Activated B cell treated with CpG ODN at 0.5 μM for 24 hours (primary cell): Measurements from ENCODE around the gene PRAMEF20. TPM values are rescaled to one million over a fixed set of nuclear protein-coding genes. Genes with fewer than 3 reads are reported as not detected.
"Not testable (repeated sequence)": the region's sequence is repeated elsewhere in the genome, so short reads cannot be mapped to it uniquely, and the experiment has no call there.

ENCODE experiments used
- ATAC-seq: fragments of 200-7000 bp; cut with Tn5 transposase; one replicate; pipeline ENCODE4 v1.10.0; 2021; ENCODE audit warnings: low read depth, mild to moderate bottlenecking, moderate library complexity
- CTCF ChIA-PET: fragments of 350-600 bp; sonication (Branson Sonifier 250); formaldehyde crosslinking; loops from one replicate; lab custom pipeline; 2021; ENCODE audit warnings: antibody characterized with exemption; lab: Charles Lee
- POLR2A ChIA-PET: fragments of 350-600 bp; sonication (Branson Sonifier 250); formaldehyde crosslinking; loops from one replicate; lab custom pipeline; 2021; ENCODE audit warnings: antibody characterized with exemption; lab: Charles Lee
- DNase-seq: peaks from one replicate; pipeline ENCODE4 v3.0.0; 2022
- H3K27ac Mint-ChIP-seq: one replicate; pipeline ENCODE4 v1.8.0; 2020; ENCODE audit warnings: mixed read lengths
- H3K27me3 Mint-ChIP-seq: one replicate; pipeline ENCODE4 v1.8.0; 2021; ENCODE audit warnings: mixed read lengths
- H3K36me3 Mint-ChIP-seq: one replicate; pipeline ENCODE4 v1.8.0; 2021; ENCODE audit warnings: low read depth, mixed read lengths
- H3K4me1 Mint-ChIP-seq: one replicate; pipeline ENCODE4 v1.8.0; 2021; ENCODE audit warnings: mixed read lengths
- H3K4me3 Mint-ChIP-seq: one replicate; pipeline ENCODE4 v1.8.0; 2020; ENCODE audit warnings: mild to moderate bottlenecking, mixed read lengths
- H3K9me3 Mint-ChIP-seq: one replicate; pipeline ENCODE4 v1.8.0; 2020; ENCODE audit warnings: mixed read lengths
- intact Hi-C: fragments of 100-400 bp; cut with micrococcal nuclease; formaldehyde crosslinking; loops from one replicate; pipeline ENCODE4 v1.15.1; 2024
- total RNA-seq: library from RNA; stranded (reverse); gene quantifications from 2 replicates; pipeline ENCODE4 v1.2.3, GENCODE V29; 2022
- TF ChIP-seq, protein P1 (sequence below): fragments of 200-600 bp; IDR thresholded peaks from one replicate; pipeline ENCODE4 v1.8.0; 2022; ENCODE audit warnings: antibody characterized with exemption, mild to moderate bottlenecking

The PRAMEF20 gene
- total RNA-seq, 1 donor from 2014 or later: not detected

DNA sequence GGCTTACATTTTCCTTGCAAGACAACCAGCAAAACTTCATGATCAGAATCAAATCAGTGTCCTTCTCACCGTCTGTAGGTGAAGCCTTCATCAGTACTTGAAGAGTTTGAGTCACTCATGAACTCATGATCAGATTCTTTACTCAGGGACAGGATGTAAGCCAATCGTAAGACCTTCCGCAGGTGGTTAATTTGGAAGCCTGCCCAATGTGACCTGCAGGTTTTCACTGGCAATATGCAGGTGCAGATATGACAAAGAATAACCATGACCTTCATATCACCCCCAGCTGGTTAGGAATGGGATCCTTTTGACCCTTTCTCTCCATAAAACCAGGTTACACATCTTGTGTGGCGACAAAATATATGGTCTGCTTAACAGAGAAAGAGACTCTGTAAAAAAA lies 2.4 kb upstream of the PRAMEF20 start:
- no peaks in the 10 kb centered on the region for H3K4me1 Mint-ChIP-seq
- POLR2A ChIA-PET: no interaction called here

DNA sequence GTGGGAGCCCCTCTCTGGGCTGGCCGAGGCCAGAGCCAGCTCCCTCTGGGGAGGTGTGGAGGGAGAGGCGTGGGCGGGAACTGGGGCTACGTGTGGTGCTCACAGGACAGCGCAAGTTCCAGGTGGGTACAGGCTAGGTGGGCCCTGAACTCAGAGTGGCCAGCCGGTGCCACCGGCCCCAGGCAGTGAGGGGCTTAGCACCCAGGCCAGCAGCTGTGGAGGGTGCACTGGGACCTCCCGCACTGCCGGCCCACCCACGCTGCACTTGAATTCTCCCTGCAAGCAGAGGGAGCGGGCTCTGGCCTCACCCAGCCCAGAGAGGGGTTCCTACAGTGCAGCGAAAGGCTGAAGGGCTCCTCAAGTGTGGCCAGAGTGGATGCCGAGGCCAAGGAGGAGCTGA lies 20.2 kb downstream of the PRAMEF20 start:
- CTCF ChIA-PET: no interaction called here
- no peak overlapping the region for H3K27ac Mint-ChIP-seq
- H3K9me3 Mint-ChIP-seq: peaks cover 3% of the 10 kb centered on the region

More for the DNA sequence above, 2.4 kb upstream of the PRAMEF20 start:
- Mint-ChIP-seq H3K4me3 (no peak overlapping the region), H3K9me3 (no peaks in the 10 kb centered on the region), H3K36me3 (no peaks in the 10 kb centered on the region), H3K27me3 (peaks cover 2% of the 10 kb centered on the region), H3K27ac (no peak overlapping the region)
- intact Hi-C loops: no loop called here
- TF ChIP-seq, protein P1, sequence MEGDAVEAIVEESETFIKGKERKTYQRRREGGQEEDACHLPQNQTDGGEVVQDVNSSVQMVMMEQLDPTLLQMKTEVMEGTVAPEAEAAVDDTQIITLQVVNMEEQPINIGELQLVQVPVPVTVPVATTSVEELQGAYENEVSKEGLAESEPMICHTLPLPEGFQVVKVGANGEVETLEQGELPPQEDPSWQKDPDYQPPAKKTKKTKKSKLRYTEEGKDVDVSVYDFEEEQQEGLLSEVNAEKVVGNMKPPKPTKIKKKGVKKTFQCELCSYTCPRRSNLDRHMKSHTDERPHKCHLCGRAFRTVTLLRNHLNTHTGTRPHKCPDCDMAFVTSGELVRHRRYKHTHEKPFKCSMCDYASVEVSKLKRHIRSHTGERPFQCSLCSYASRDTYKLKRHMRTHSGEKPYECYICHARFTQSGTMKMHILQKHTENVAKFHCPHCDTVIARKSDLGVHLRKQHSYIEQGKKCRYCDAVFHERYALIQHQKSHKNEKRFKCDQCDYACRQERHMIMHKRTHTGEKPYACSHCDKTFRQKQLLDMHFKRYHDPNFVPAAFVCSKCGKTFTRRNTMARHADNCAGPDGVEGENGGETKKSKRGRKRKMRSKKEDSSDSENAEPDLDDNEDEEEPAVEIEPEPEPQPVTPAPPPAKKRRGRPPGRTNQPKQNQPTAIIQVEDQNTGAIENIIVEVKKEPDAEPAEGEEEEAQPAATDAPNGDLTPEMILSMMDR: no peak
- ATAC-seq: no peak
- CTCF ChIA-PET: no interaction called here
- DNase-seq: no peak

DNA sequence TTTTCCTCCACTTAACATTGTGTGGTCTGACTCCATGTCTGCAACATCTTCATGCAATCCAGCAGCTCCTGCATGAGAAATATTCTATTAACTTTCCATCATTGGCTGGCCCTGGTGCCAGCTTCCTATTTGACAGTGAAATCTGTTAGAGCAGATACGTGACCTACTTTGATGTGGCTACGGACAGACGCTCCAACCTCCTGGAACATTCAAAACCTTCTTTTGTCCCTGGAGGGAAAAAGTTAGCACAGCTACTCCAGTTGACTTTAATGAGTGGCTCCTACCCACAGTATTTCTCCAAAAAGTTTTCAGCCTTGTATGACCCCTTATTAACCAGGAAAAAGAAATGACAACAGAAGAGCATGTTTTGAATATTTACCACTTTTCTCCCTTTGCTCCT lies 22.0 kb downstream of the PRAMEF20 start:
- H3K4me3 Mint-ChIP-seq: no peak overlapping the region
- CTCF ChIA-PET: no interaction called here
- DNase-seq: no peak
- no peak overlapping the region for H3K27ac Mint-ChIP-seq
- peaks cover 5% of the 10 kb centered on the region for H3K27me3 Mint-ChIP-seq
- TF ChIP-seq, protein P1: no peak
- ATAC-seq: no peak
- POLR2A ChIA-PET: no interaction called here
- H3K9me3 Mint-ChIP-seq: peaks cover 3% of the 10 kb centered on the region
- no peaks in the 10 kb centered on the region for H3K4me1 Mint-ChIP-seq
- intact Hi-C loops: no loop called here
- no peaks in the 10 kb centered on the region for H3K36me3 Mint-ChIP-seq

More for the DNA sequence above, 20.2 kb downstream of the PRAMEF20 start:
- DNase-seq: no peak
- intact Hi-C loops: no loop called here
- Mint-ChIP-seq H3K4me1 (no peaks in the 10 kb centered on the region), H3K27me3 (peaks cover 5% of the 10 kb centered on the region), H3K36me3 (no peaks in the 10 kb centered on the region), H3K4me3 (no peak overlapping the region)
- POLR2A ChIA-PET: no interaction called here
- ATAC-seq: no peak
- TF ChIP-seq, protein P1: no peak

DNA sequence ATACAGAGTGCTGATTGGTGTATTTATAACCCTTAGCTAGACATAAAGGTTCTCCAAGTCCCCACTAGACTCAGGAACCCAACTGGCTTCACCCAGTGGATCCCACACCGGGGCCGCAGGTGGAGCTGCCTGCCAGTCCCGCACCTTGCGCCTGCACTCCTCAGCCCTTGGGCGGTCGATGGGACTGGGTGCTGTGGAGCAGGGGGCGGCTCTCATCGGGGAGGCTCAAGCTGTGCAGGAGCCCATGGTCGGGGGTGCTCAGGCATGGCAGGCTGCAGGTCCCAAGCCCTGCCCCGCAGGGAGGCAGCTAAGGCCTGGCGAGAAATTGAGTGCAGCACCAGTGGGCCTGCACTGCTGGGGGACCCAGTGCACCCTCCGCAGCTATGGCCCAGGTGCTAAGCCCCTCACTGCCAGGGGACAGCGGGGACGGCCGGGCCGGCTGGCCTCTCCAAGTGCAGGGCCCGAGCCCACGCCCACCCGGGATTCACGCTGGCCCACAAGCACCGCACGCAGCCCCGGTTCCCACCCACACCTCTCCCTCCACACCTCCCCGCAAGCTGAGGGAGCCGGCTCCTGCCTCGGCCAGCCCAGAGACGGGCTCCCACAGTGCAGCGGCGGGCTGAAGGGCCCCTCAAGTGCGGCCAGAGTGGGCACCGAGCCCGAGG lies 23.6 kb downstream of the PRAMEF20 start:
- H3K9me3 Mint-ChIP-seq, H3K27me3 Mint-ChIP-seq, H3K4me1 Mint-ChIP-seq, DNase-seq, intact Hi-C loops, H3K4me3 Mint-ChIP-seq, CTCF ChIA-PET, H3K27ac Mint-ChIP-seq, H3K36me3 Mint-ChIP-seq, ATAC-seq: not testable (repeated sequence)
- POLR2A ChIA-PET: interaction anchor here (0.6 kb wide), 1 partner anchor 229 kb away, joined by 6 read pairs; no protein-coding TSS in a partner anchor

DNA sequence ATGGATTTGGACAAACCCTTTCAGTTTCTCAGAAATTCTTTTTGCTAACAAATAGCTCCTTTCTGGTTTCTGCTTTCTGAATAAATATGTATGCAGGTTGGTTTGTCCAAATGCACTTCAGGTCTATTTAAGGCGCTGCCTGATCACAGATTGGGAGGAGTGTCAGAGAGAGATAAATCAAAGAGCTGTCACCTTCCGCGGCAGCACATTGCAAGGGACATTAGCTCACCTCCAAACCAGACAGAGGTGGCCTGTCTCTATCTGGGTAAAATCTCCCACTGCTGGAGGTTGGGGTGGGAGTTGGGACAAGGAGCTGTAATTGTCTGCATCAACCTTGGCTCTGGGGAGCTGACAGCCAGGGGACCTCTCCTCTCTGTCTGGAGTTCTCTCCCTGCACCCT lies 25.2 kb downstream of the PRAMEF20 start:
- intact Hi-C loops: no loop called here

DNA sequence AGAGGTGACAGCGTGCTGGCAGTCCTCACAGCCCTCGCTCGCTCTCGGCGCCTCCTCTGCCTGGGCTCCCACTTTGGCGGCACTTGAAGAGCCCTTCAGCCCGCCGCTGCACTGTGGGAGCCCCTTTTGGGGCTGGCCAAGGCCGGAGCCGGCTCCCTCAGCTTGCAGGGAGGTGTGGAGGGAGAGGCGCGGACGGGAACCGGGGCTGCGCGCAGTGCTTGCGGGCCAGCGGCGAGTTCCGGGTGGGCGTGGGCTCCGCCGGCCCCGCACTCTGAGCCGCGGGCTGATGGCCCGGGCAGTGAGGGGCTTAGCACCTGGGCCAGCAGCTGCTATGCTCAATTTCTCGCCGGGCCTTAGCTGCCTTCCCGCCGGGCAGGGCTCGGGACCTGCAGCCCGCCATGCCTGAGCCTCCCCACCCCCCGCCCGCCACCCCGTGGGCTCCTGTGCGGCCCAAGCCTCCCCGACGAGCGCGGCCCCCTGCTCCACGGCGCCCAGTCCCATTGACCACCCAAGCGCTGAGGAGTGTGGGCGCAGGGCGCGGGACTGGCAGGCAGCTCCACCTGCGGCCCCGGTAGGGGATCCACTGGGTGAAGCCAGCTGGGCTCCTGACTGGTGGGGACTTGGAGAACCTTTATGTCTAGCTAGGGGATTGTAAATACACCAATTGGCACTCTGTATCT lies 29.0 kb downstream of the PRAMEF20 start:
- intact Hi-C loops: not testable (repeated sequence)

More for the DNA sequence above, 25.2 kb downstream of the PRAMEF20 start:
- ChIA-PET CTCF (no interaction called here), POLR2A (no interaction called here)
- no peak overlapping the region for H3K27ac Mint-ChIP-seq
- H3K9me3 Mint-ChIP-seq: peaks cover 3% of the 10 kb centered on the region
- DNase-seq (no peak), ATAC-seq (no peak)
- no peaks in the 10 kb centered on the region for H3K4me1 Mint-ChIP-seq
- H3K4me3 Mint-ChIP-seq: no peak overlapping the region
- H3K36me3 Mint-ChIP-seq: no peaks in the 10 kb centered on the region
- TF ChIP-seq, protein P1: no peak
- peaks cover 3% of the 10 kb centered on the region for H3K27me3 Mint-ChIP-seq

More for the DNA sequence above, 29.0 kb downstream of the PRAMEF20 start:
- DNase-seq, ATAC-seq, H3K4me3 Mint-ChIP-seq, POLR2A ChIA-PET, H3K9me3 Mint-ChIP-seq, CTCF ChIA-PET, H3K27me3 Mint-ChIP-seq, H3K36me3 Mint-ChIP-seq, H3K4me1 Mint-ChIP-seq, H3K27ac Mint-ChIP-seq: not testable (repeated sequence)
